ENCODE results near the gene IQCH.

The IQCH gene

GRCh38 chr15:67303490-67304363 lies 49.1 kb downstream of the IQCH start:
- no peak for DNase-seq

- no peak for DNase-seq
Measured at GRCh38 chr15:67304778-67305177, 50.2 kb downstream of the IQCH start.

GRCh38 chr15:67305506-67305905 lies 50.9 kb downstream of the IQCH start:
- no peak for DNase-seq

DNA sequence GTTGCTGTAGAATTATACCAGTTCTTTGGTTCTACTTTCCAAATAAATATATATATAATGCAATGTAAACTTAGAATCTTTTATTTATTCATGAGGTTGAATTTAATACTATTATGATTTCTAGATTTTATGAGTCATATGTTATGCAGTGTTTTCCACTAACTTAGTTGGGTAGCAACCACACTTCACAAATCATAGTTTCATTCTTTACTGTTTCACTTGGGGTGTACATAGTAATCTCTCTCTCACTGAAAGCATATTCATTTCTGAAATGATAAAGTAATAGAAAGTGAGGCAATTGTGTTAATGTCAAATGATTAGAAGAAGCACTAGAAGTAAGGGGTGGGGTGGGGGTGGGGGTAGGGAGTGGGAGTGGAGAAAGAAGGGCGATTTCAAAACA lies 52.6 kb downstream of the IQCH start:
- DNase-seq, result no peak

DNA sequence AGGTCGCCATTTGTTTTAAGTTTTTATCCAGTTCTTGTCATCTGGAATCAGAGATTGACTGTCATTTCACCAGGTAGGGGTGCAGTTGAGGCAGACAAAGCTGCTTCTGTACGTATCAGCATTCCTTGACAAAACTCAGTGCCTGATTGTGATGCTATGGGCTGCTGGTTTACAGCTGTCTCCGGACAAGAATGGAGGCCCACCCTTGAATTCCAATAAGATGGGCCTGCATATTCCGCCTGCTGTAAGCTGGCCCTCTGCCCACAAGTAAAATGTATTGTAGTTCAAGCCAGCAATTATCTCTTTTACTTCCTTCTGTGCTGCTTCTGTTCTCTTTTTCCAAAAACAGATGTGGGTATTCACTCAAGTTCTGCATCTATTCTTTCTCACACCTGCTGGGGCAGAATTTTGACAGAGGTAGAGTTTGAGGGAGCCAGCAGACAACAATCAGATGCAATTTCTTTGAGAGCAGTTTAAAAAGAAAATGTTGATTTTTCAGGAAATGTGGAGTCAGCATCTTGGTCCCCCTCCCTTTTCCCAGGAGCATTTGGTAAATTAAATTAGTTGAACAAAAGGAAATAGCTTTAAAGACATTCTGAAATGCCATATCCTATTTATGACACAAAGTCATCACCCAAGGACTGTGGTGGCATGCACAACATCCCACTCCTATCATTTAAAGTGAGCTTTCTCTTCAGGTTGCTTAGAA lies 53.5 kb downstream of the IQCH start:
- no peak for DNase-seq

DNA sequence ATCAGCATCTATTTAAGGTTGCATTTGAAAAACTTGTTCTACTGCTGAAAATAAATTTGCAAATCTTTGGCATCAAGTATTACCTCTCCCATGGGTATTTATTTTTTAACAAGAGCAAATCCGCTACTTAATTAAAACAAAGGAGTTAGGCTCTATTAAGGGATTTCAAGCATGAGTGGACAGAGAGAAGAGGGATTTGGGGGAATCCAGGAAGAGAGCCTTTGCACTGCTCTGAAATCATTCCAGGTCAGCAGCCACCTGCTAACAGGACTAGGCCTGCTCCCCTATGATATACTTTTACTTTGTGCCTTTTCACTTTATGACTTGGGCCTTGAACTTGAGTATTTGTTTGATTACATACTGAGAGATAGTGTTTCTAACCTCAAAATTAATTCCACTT lies 57.1 kb downstream of the IQCH start:
- no peak for DNase-seq

- DNase-seq, result no peak
Measured at GRCh38 chr15:67319961-67320360, 65.4 kb downstream of the IQCH start.

DNA sequence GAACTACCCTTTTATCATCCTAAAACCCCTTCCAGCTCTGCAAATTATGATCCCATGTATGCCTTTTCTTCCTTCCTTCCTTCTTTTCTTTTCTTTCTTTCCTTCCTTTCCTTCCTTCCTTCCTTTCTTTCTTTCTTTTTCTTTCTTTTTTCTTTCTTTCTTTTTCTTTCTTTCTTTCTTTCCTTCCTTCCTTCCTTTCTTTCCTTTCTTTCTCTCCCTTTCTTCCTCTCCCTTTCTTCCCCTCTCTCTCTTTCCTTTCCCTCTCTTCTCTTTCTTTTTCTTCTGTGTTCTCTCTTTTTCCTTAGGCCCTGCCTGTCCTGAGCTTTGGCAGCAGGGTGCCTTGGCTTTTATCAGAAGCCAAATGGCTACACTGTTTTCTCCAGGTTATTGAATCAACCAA lies 66.8 kb downstream of the IQCH start:
- no peak for DNase-seq

- no peak for DNase-seq
Measured at GRCh38 chr15:67322481-67322880, 67.9 kb downstream of the IQCH start.

DNA sequence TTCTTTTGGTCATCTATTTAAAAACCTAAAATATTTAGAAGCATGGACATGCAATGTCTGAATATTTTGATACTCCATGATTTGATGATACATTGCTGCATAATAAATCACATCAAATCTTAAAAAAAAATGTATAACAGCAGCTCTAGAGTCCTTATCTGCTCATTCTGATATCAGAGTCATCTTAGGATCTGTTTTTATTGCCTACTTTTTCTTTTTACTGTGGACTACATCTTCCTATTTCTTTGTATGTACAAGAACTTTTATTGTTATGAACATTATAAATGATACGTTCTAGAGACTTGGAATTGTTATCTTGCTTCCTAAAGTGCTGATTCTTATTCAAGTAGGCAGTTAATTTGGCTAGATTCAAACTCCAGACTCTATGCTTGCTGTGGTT lies 72.7 kb downstream of the IQCH start:
- DNase-seq, result no peak

DNA sequence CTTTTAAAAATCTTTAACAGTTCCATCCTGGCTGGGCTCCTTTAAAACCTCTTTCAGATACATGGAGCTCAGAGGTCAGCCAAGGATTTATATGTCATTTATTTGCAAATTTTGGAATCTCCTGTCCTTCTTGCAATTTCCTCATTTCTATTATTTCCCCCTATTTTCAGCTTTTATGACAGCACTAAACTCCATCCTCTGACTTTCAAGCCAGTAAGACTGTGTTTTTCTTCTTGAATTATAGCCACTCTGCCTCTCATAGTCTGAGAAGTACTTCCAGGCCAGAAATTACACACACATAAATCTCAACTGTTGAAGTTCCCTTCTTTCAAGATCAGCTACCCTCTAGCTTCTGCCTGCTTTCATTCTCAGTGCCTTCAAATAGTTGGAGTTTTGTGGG lies 73.2 kb downstream of the IQCH start:
- DNase-seq, result no peak

GRCh38 chr15:67329984-67330733 lies 75.6 kb downstream of the IQCH start:
- no peak for DNase-seq

- no peak for DNase-seq
Measured at GRCh38 chr15:67331676-67332075, 77.1 kb downstream of the IQCH start.

GRCh38 chr15:67335026-67335425 lies 80.4 kb downstream of the IQCH start:
- DNase-seq, result no peak

DNA sequence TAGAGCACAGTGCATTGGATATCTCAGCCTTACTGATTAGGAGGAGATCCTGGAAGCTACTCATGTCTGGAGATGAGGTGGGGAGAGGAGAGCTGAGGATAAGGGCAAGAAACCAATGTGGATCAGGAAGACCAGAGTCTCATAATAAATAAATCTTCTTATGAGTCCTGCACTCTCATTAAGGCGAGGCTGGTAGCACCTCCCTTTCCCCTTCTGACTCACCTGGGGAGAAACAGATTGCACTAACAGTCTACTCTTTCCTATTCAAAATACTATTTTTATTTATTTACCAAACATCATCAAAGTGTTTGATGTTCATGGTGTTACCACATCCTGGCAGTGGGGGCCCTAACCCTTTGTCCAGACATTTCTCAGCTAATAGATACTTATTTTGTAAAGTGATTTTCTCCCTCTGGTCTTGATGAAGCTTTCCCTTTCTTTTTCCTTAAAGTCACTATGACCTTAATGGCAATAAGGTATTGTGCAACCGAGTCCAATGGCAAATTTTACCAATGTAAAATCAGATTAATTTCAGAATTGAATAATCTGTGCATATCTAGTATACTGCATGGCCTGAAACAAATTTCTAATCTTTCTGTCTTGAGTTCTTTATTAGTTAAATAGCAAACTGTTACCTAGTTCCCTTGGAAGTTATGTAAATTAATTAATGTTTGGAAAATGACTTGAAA lies 81.1 kb downstream of the IQCH start:
- no peak for DNase-seq

DNA sequence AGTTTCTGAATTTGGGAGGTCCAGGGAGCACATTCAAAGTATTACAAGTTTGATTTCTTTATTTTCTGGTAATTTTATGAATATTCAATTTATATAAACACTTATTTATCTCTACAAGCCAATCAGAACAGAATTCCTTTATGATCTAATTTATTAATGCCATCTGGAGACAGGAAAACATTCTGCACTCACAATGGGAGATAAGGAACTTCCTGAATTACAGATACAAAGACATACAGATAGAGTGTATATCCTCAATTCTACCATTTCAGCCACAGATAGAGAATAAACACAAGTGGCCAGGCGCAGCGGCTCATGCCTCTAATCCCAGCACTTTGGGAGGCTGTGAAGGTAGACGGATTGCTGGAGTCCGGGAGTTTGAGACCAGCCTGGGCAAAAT lies 86.0 kb downstream of the IQCH start:
- DNase-seq, result no peak

DNA sequence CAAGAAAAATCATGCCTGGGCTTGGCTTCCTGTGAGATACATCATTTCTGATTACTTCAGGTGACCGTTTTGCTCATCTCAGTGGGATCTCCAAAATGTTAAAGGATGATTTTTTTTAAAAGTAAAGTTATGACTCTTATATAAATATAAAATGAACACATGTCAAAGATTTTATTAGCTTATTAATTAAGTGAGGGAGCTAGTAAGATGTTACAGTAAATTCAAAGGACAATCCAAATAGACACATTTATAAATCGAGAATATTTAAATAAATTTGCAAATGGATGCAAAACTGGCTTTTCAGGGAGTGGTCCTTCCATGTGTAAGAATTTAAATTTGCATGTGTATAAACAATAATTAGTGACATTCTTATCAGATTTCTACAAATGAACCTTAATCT lies 87.0 kb downstream of the IQCH start:
- no peak for DNase-seq

DNA sequence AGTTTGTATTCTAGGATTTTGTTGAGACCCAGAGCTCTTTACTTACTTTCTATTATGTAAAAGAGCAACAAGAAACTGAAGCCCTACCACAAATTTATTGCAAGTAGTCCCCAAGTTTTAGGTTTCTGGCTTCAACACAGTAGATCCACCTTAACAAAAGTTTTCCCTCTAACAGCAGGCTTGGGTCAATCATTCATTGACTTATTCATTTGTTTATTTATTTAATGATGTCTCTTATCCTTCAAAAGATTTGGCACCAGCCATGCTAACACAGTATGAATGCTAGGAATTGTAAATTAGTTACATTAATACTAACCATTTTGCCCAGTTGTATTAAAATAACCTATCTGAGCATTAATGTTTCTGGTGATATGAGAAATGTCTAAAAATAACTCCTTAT lies 88.6 kb downstream of the IQCH start:
- no peak for DNase-seq

DNA sequence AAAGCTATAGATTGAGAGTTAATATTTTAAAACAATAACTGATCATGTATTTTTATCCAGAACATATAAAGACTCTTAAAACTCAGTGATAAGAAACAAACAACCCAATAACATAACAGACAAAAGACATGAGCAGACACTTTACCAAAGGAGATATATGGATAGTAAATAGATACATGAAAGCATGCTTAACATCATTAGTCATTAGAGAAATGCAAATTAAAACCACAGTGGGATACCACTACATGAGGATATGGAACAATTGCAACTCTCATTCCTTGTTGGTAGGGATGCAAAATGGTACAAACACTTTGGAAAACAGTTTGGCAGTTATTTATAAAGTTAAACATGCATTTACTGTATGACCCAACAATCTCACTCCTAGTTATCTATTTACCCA lies 95.0 kb downstream of the IQCH start:
- DNase-seq, result no peak

DNA sequence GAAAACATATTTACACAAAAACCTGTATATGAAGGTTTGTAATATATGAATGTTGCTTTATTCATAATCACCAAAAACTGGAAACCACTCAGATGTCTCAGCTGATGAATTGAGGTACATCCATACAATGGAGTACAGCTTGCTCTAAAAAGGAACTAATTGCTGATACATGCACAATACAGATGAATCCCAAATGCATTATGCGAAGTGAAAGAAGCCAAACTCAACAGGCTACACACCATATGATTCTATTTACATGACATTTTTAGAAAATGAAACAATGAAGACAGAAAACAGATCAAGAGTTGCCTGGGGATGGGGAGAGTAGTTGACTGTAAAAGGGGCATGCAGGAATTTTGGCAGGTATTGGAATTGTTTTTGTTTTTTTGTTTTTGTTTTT lies 95.5 kb downstream of the IQCH start:
- DNase-seq, result no peak

- DNase-seq, result no peak
Measured at GRCh38 chr15:67358391-67358790, 103.8 kb downstream of the IQCH start.

DNA sequence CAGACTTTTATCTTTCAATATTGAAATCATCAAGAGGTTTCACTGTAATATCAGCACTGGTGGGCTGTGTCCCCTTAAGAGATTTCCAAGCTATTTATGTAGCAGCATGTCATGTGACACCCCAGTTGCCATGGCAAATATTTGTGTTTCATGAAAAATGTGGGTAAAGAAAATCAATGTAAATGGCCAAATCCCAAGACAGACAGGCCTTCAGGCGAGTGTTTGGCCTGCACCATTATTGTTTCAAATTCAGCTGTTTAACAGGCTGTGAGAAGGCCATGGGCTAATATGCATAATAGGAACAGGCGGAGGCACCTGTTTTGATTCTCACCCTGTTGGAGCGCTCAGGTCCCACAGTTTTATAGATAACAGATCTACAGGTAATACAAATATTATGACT lies 104.2 kb downstream of the IQCH start:
- DNase-seq, result no peak

GRCh38 chr15:67359431-67360079 lies 105.0 kb downstream of the IQCH start:
- DNase-seq, result no peak
